Neural crest cell (in vitro differentiated cells): ENCODE data around the gene CDHR2. TPM values are rescaled to one million over a fixed set of nuclear protein-coding genes. Genes with fewer than 3 reads are reported as not detected.

ENCODE experiments used
- DNase-seq: peaks from one replicate; pipeline ENCODE4 v3.0.0; 2021; ENCODE audit warnings: low read depth, mixed read lengths, low spot score
- H3K27ac Mint-ChIP-seq: one replicate; pipeline ENCODE4 v1.8.0; 2021; ENCODE audit warnings: mild to moderate bottlenecking, mixed read lengths; ENCODE audit not compliant: unreplicated experiment
- H3K27me3 Mint-ChIP-seq: 2 replicates; pipeline ENCODE4 v1.8.0; 2021; ENCODE audit warnings: low read depth, mild to moderate bottlenecking, mixed read lengths
- H3K36me3 Mint-ChIP-seq: 2 replicates; pipeline ENCODE4 v1.8.0; 2021; ENCODE audit warnings: low read depth, mild to moderate bottlenecking, mixed read lengths
- H3K4me1 Mint-ChIP-seq: 2 replicates; pipeline ENCODE4 v1.8.0; 2021; ENCODE audit warnings: mixed read lengths
- H3K4me3 Mint-ChIP-seq: one replicate; pipeline ENCODE4 v1.8.0; 2021; ENCODE audit warnings: mild to moderate bottlenecking, mixed read lengths
- H3K9me3 Mint-ChIP-seq: 2 replicates; pipeline ENCODE4 v1.8.0; 2021; ENCODE audit warnings: mixed read lengths
- total RNA-seq: library from RNA; stranded (reverse); gene quantifications from 2 replicates; pipeline ENCODE4 v1.2.1, GENCODE V29; 2021
- TF ChIP-seq, protein P1 (sequence below): fragments of 200-600 bp; sonication (generic); conservative IDR thresholded peaks from 2 replicates; pipeline ENCODE4 v1.5.0; 2021; ENCODE audit warnings: antibody characterized with exemption, mild to moderate bottlenecking

CDHR2 gene
- total RNA-seq, 1 donor from 2014 or later: not detected

DNA sequence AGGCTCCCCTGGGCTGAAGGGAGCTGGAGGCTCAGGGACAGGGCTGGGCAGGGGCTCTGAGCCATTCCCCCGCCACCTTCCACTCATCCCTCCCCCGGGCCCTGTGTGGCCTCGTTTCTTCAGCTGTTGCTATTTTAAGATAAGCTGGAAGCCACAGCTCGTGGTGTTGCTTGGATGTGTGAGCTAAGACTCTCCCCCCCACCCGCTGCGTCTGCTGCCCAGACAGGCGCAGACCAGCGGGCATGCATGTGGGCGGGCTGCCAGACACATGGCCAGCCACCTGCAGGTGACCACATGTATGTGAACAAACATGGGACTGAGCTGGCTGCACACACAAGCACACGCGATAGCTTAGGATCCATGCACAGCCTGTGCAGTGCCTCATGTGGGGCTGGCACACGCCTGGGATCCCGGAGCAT is 72.5 kb downstream of the CDHR2 start:
- TF ChIP-seq, protein P1, sequence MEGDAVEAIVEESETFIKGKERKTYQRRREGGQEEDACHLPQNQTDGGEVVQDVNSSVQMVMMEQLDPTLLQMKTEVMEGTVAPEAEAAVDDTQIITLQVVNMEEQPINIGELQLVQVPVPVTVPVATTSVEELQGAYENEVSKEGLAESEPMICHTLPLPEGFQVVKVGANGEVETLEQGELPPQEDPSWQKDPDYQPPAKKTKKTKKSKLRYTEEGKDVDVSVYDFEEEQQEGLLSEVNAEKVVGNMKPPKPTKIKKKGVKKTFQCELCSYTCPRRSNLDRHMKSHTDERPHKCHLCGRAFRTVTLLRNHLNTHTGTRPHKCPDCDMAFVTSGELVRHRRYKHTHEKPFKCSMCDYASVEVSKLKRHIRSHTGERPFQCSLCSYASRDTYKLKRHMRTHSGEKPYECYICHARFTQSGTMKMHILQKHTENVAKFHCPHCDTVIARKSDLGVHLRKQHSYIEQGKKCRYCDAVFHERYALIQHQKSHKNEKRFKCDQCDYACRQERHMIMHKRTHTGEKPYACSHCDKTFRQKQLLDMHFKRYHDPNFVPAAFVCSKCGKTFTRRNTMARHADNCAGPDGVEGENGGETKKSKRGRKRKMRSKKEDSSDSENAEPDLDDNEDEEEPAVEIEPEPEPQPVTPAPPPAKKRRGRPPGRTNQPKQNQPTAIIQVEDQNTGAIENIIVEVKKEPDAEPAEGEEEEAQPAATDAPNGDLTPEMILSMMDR: no peak
- Mint-ChIP-seq H3K27ac (no peak overlapping the region), H3K9me3 (no peaks in the 10 kb centered on the region), H3K27me3 (peaks cover 92% of the 10 kb centered on the region), H3K4me3 (no peak overlapping the region), H3K4me1 (no peaks in the 10 kb centered on the region), H3K36me3 (no peaks in the 10 kb centered on the region)
- DNase-seq: no peak

DNA sequence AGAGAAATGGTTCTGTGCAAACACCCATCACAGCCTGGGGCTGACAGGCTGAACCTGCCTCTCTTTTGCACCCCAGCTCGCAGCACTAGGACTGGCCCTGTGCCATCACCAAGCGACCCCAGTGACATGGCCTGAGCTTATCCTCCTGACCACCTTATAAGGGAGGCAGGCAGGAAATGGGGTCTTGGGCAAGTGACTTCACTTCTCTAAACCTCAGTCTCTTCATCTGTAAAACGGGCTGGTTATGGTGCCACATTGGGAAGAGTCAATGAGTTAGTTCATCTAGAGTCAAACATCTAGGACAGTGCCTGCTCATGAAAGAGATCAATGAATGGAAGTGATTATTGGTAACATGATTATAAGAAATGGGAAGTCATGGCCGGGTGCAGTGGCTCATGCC is 75.0 kb downstream of the CDHR2 start:
- H3K9me3 Mint-ChIP-seq: no peaks in the 10 kb centered on the region
- no peak overlapping the region for H3K27ac Mint-ChIP-seq
- H3K27me3 Mint-ChIP-seq: peaks cover 92% of the 10 kb centered on the region
- TF ChIP-seq, protein P1: no peak
- DNase-seq: no peak
- H3K4me3 Mint-ChIP-seq: no peak overlapping the region
- no peaks in the 10 kb centered on the region for H3K36me3 Mint-ChIP-seq
- H3K4me1 Mint-ChIP-seq: no peaks in the 10 kb centered on the region

DNA sequence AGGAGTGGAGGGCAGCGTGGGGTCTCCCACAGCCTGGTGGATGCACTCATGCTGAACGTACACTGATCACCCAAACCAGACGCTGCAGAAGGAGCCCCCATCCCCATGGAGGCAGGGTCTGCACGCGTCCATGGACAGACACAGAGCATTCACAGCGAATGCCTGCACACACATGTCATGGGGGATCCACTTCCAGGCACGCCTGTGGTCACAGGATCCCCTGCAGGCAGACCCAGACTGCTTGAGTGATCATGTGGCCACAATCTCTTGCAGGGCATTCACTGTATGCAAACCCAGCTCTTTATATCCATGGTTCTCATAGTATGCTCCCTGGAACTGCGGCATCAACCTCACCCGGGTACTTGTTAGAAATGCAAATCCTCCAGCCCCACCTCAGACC is 75.8 kb downstream of the CDHR2 start:
- H3K27ac Mint-ChIP-seq: no peak overlapping the region
- no peaks in the 10 kb centered on the region for H3K36me3 Mint-ChIP-seq
- TF ChIP-seq, protein P1: no peak
- no peaks in the 10 kb centered on the region for H3K9me3 Mint-ChIP-seq
- peaks cover 92% of the 10 kb centered on the region for H3K27me3 Mint-ChIP-seq
- no peaks in the 10 kb centered on the region for H3K4me1 Mint-ChIP-seq
- no peak overlapping the region for H3K4me3 Mint-ChIP-seq
- DNase-seq: no peak

DNA sequence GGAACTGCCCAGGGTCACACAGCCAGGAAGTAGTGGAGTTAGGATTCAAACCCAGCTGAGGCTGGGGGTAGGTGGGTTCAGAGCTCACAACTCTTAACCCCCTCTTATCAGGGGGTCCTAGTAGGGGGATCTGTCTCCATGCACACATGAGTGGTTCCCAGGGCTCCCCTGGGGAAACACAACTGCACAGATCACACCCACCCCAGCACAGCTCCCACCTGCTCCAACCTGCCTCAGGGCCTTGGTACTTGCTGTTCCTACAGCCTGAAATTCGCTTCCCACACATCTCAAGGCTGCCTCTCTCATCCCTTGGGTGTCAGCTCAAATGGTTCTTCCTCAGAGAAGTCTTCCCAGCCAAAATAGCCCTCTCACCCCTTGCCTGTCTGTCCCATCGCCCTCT is 76.4 kb downstream of the CDHR2 start:
- DNase-seq: no peak
- Mint-ChIP-seq H3K36me3 (no peaks in the 10 kb centered on the region), H3K4me1 (peaks cover under 1% of the 10 kb centered on the region), H3K4me3 (no peak overlapping the region), H3K27me3 (peaks cover 89% of the 10 kb centered on the region), H3K27ac (no peak overlapping the region), H3K9me3 (no peaks in the 10 kb centered on the region)
- TF ChIP-seq, protein P1: no peak

DNA sequence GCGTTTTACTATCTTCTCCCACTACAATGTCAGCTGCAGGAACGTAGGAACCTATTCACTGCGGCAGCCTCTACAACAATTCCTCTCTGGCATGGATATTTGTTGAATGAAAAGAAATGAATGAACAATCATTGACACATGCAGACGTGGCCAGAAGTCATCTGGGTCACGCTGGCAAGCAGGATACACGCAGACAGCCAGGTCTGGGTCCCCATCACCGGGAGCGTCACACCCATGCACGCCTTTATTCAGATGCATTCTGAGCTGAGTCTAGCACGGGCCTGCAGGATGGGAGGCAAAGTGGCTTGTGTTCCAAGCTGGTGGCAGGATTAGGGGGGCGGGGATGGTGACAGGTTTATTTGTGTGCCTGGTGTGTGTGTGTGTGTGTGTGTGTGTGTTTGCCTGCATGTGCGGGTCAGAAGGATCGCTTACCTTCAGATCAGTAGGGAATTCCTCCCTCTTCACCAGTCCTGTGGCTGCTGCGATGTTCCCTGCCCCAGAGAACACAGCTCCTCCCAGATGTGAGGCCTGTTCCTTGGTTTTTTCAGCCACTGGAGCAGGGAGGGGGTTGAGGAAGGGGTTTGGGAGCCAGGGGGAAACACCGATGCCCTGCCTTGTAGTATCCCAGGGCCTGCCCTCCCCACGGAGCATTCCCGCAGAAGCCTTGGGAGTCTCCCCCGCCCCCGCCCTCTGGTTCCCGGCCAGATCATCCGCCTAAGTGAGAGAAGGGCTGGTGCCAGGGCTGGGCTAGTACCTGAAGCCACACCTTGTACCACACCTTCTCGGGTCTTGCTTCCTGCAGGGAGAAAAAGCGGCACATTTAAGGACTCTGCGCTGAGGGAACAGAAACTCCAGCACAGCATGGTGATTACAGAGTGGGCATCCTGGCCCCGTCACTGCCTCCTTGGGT is 77.1 kb downstream of the CDHR2 start:
- TF ChIP-seq, protein P1: no peak
- Mint-ChIP-seq H3K9me3 (no peaks in the 10 kb centered on the region), H3K27me3 (peaks cover 89% of the 10 kb centered on the region), H3K4me3 (no peak overlapping the region), H3K36me3 (no peaks in the 10 kb centered on the region), H3K4me1 (peaks cover 6% of the 10 kb centered on the region), H3K27ac (no peak overlapping the region)
- DNase-seq: no peak
